ENCODE data around the gene ACOT13.
"Not testable (repeated sequence)": the region's sequence is repeated elsewhere in the genome, so short reads cannot be mapped to it uniquely, and the experiment has no call there.

Gene ACOT13

DNA sequence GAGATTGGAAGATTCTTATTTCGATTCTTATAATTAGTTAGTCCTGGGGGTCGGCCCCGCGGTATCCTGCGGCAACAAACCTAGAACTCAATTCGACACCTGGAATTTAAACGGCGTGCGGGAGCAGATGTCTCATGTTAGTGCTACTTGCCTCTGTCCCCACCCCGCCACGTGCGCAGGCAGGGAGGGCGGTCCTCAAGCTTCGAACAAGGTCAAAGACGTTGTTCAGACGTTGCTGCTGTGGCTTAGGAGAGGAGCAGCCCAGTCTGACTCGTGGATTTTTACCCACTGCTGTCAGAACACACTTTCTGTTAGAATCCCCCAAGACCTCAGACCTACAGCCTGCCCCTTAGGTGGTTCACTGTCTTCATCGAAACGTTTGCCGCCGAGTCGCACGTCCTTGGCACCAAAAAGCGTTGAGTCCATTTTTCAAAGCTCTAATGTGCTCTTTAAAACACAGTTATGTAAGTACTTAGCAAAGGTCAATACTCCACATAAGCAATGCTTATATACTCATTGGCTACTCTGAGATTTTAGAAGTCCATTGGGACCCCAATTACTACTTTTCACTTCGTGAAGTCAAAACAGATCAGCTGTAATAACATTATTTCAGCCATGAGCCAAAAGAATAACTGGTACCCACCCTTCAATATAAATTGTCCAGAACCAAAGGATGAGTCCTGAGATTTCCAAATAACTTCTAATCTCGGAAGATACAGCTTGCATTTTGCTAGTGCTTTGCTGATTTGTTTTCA lies 54.8 kb downstream of the ACOT13 start:
- H3K4me3 ChIP-seq (ENCODE audit: low read length) = peak overlapping the region; percentile 84
- no peaks in the 10 kb centered on the region for H3K27me3 ChIP-seq (ENCODE audit: low read depth, low read length)
- H3K9ac ChIP-seq (ENCODE audit: low read length) = peak overlapping the region; percentile 93
- peaks cover 40% of the 10 kb centered on the region for H3K79me2 ChIP-seq (ENCODE audit: low read length)
- H3K36me3 ChIP-seq (replicated peaks; ENCODE audit: low read depth, low read length) = peaks cover 24% of the 10 kb centered on the region
- H2AFZ ChIP-seq (ENCODE audit: low read depth, low read length) = peak overlapping the region; percentile 63; the same call in 1 of the 2 replicates
- H4K20me1 ChIP-seq (ENCODE audit: insufficient read depth, low read length) = peaks cover 26% of the 10 kb centered on the region
- H3K27ac ChIP-seq (ENCODE audit: low read length) = peak overlapping the region; percentile 97
- TF ChIP-seq EZH2phosphoT487 (IDR thresholded peaks at IDR 0.05; ENCODE audit: low read depth) = no peak
- TF ChIP-seq, protein P1, sequence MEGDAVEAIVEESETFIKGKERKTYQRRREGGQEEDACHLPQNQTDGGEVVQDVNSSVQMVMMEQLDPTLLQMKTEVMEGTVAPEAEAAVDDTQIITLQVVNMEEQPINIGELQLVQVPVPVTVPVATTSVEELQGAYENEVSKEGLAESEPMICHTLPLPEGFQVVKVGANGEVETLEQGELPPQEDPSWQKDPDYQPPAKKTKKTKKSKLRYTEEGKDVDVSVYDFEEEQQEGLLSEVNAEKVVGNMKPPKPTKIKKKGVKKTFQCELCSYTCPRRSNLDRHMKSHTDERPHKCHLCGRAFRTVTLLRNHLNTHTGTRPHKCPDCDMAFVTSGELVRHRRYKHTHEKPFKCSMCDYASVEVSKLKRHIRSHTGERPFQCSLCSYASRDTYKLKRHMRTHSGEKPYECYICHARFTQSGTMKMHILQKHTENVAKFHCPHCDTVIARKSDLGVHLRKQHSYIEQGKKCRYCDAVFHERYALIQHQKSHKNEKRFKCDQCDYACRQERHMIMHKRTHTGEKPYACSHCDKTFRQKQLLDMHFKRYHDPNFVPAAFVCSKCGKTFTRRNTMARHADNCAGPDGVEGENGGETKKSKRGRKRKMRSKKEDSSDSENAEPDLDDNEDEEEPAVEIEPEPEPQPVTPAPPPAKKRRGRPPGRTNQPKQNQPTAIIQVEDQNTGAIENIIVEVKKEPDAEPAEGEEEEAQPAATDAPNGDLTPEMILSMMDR (IDR thresholded peaks at IDR 0.05; ENCODE audit: low read depth, low read length) = no peak
- no peaks in the 10 kb centered on the region for H3K9me3 ChIP-seq (ENCODE audit: insufficient read depth, low read length)
- H3K4me1 ChIP-seq (ENCODE audit: low read length) = peaks cover 20% of the 10 kb centered on the region
- H3K4me2 ChIP-seq (ENCODE audit: low read length) = peak overlapping the region; percentile 90

DNA sequence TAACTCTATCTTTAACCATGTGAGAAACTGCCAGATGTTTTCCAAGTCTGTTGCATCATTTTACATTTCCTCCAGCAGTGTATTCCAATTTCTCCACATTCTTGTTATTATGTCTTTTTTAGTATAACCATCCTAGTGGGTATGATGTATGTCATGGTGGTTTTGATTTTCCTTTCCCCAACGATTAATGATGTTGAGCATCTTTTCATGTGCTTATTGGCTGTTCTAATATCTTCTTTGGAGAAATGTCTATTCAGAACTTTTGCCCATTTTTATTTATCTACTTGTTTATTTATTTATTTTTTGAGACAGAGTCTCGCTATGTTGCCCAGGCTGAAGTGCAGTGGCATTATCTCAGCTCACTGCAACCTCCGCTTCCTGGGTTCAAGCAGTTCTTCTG lies 56.4 kb downstream of the ACOT13 start:
- Histone ChIP-seq H2AFZ (ENCODE audit: low read depth, low read length) (no peak overlapping the region), H4K20me1 (ENCODE audit: insufficient read depth, low read length) (peaks cover 10% of the 10 kb centered on the region), H3K36me3 (replicated peaks; ENCODE audit: low read depth, low read length) (peaks cover 10% of the 10 kb centered on the region), H3K79me2 (ENCODE audit: low read length) (peaks cover 24% of the 10 kb centered on the region), H3K4me1 (ENCODE audit: low read length) (peaks cover 6% of the 10 kb centered on the region), H3K4me2 (ENCODE audit: low read length) (no peak overlapping the region), H3K9ac (ENCODE audit: low read length) (no peak overlapping the region), H3K4me3 (ENCODE audit: low read length) (no peak overlapping the region), H3K27me3 (ENCODE audit: low read depth, low read length) (no peaks in the 10 kb centered on the region), H3K9me3 (ENCODE audit: insufficient read depth, low read length) (no peaks in the 10 kb centered on the region), H3K27ac (ENCODE audit: low read length) (no peak overlapping the region)
- TF ChIP-seq, protein P1 (IDR thresholded peaks at IDR 0.05; ENCODE audit: low read depth, low read length) = no peak
- no peak for TF ChIP-seq EZH2phosphoT487 (IDR thresholded peaks at IDR 0.05; ENCODE audit: low read depth)

DNA sequence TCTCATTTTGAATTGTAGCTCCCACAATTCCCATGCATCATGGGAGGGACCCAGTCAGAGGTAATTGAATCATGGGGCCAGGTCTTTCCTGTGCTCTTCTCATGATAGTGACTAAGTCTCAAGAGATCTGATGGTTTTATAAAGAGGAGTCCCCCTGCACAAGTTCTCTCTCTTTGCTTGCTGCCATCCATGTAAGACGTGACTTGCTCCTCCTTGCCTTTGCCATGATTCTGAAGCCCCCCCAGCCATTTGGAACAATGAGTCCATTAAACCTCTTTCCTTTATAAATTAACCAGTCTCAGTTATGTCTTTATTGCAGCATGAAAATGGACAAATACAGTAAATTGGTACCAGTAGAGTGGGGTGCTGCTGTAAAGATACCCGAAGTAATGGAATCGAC lies 63.8 kb downstream of the ACOT13 start:
- not testable (repeated sequence) for H3K36me3 ChIP-seq (replicated peaks; ENCODE audit: low read depth, low read length); H3K27me3 ChIP-seq (ENCODE audit: low read depth, low read length); H3K9ac ChIP-seq (ENCODE audit: low read length); H3K4me3 ChIP-seq (ENCODE audit: low read length); H3K9me3 ChIP-seq (ENCODE audit: insufficient read depth, low read length); H3K4me2 ChIP-seq (ENCODE audit: low read length); H4K20me1 ChIP-seq (ENCODE audit: insufficient read depth, low read length); H3K79me2 ChIP-seq (ENCODE audit: low read length); H2AFZ ChIP-seq (ENCODE audit: low read depth, low read length); H3K27ac ChIP-seq (ENCODE audit: low read length); H3K4me1 ChIP-seq (ENCODE audit: low read length)

DNA sequence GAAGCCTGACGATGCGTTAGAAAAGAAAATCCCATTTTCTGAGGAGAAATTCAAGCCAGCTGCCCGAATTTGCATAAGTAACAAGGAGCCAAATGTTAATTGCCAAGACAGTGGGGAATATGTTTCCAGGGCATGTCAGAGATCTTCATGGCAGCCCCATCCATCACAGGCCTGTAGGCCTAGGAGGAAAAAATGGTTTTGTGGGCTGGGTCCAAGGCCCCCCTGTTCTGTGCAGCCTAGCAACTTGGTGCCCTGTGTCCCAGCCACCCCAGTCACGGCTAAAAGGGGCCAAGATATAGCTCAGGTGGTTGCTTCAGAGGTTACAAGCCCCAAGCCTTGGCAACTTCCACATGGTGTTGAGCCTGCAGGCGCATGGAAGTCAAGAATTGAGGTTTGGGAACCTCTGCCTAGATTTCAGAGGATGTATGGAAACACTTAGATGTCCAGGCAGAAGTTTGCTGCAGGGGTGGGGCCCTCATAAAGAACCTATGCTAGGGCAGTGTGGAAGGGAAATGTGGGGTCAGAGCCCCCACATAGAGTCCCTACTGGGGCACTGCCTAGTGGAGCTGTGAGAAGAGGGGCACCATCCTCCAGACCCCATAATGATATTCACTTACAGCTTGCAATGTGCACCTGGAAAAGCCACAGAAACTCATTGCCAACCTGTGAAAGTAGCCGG lies 64.7 kb downstream of the ACOT13 start:
- H3K9me3 ChIP-seq (ENCODE audit: insufficient read depth, low read length); H2AFZ ChIP-seq (ENCODE audit: low read depth, low read length); H3K36me3 ChIP-seq (replicated peaks; ENCODE audit: low read depth, low read length); H3K79me2 ChIP-seq (ENCODE audit: low read length); H3K4me2 ChIP-seq (ENCODE audit: low read length); H3K4me1 ChIP-seq (ENCODE audit: low read length); H3K4me3 ChIP-seq (ENCODE audit: low read length); H4K20me1 ChIP-seq (ENCODE audit: insufficient read depth, low read length); H3K27me3 ChIP-seq (ENCODE audit: low read depth, low read length); H3K27ac ChIP-seq (ENCODE audit: low read length); H3K9ac ChIP-seq (ENCODE audit: low read length): not testable (repeated sequence)

DNA sequence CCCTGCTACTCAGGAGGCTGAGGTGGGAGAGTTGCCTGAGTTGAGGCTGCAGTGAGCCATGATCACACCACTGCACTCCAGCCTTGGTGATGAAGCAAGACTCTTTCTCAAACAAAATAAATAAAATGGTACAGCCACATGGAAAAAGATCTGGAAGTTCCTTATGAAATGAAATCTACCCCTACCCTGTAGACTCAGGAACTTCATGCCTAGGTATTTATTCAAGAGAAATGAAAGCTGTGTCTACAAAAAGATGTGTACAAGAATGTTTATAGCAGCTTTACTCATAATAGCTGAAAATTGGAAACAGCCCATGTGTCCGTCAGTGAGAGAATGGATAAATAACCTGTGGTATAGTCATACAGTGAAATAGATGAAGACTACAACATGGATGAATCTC lies 67.3 kb downstream of the ACOT13 start:
- H3K79me2 ChIP-seq (ENCODE audit: low read length) = no peaks in the 10 kb centered on the region
- H3K27ac ChIP-seq (ENCODE audit: low read length) = no peak overlapping the region
- H4K20me1 ChIP-seq (ENCODE audit: insufficient read depth, low read length) = no peaks in the 10 kb centered on the region
- no peak for TF ChIP-seq EZH2phosphoT487 (IDR thresholded peaks at IDR 0.05; ENCODE audit: low read depth)
- TF ChIP-seq, protein P1 (IDR thresholded peaks at IDR 0.05; ENCODE audit: low read depth, low read length) = no peak
- no peak overlapping the region for H3K9ac ChIP-seq (ENCODE audit: low read length)
- no peaks in the 10 kb centered on the region for H3K27me3 ChIP-seq (ENCODE audit: low read depth, low read length)
- H2AFZ ChIP-seq (ENCODE audit: low read depth, low read length) = no peak overlapping the region
- H3K9me3 ChIP-seq (ENCODE audit: insufficient read depth, low read length) = peaks cover 9% of the 10 kb centered on the region
- no peak overlapping the region for H3K4me3 ChIP-seq (ENCODE audit: low read length)
- no peak overlapping the region for H3K4me2 ChIP-seq (ENCODE audit: low read length)
- H3K36me3 ChIP-seq (replicated peaks; ENCODE audit: low read depth, low read length) = no peaks in the 10 kb centered on the region
- H3K4me1 ChIP-seq (ENCODE audit: low read length) = peaks cover 7% of the 10 kb centered on the region; the same call in 1 of the 2 replicates

DNA sequence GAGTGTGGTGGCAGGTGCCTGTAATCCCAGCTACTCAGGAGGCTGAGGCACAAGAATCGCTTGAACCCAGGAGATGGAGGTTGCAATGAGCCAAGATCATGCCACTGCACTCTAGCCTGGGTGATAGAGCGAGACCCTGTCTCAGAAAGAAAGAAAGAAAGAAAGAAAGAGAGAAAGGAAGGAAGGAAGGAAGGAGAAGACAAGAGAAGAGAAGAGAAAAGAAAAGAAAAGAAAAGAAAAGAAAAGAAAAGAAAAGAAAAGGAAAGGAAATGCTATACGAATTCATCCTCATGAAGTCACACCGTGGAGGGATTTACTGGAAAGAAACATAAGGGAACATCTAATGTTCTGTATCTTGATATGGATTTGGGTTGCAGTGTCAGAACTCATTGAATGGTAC lies 67.8 kb downstream of the ACOT13 start:
- H3K27ac ChIP-seq (ENCODE audit: low read length); H3K4me3 ChIP-seq (ENCODE audit: low read length); H3K9ac ChIP-seq (ENCODE audit: low read length); H4K20me1 ChIP-seq (ENCODE audit: insufficient read depth, low read length); H3K9me3 ChIP-seq (ENCODE audit: insufficient read depth, low read length); H2AFZ ChIP-seq (ENCODE audit: low read depth, low read length); H3K27me3 ChIP-seq (ENCODE audit: low read depth, low read length); H3K79me2 ChIP-seq (ENCODE audit: low read length); H3K4me1 ChIP-seq (ENCODE audit: low read length); H3K36me3 ChIP-seq (replicated peaks; ENCODE audit: low read depth, low read length); H3K4me2 ChIP-seq (ENCODE audit: low read length): not testable (repeated sequence)
